ENCODE results near the gene SIAH2. TPM values are rescaled to one million over a fixed set of nuclear protein-coding genes. Genes with fewer than 3 reads are reported as not detected.
A peak's percentile ranks its signal among the peaks of the same experiment; 100 is the strongest.

Gene SIAH2
- polyA plus RNA-seq, 3 donors: 24.6 to 43.5 (median 28.2) TPM

DNA sequence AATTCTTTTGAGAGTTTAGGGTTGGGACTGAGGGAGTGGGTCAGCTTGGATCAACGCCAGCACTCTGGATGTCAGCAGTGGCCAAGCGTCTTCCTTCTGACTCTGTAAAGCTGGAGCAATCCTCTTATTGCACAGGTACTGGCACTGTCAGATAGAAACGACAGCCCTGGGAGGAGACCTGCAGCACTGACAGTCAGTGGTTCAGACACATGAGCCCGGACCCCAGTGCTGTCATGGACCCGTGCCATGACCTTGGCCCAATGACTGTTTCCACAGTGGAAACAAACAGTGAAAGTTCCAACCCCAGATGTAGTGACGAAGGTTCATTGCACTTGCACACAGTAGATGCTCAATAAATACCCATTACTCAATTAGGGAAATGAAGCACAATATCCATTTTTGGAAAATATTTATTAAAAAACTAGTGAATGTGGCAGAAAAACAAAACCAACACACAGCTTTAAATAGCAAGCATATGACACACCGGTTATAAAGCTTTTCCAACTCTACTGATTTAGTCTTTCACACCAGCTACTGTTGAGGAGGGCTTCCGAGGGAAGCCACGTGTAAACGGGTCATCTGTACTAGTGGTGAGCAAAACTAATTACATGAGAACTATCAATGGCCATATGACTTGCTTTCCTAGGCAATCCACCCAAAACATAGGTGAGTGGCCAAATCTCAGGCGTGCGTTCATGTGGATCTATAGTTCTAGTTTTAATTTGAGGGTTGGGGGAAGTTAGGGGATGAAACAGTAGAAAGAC is 22.1 kb downstream of the SIAH2 start:
- no peak overlapping the region for H3K4me3 Mint-ChIP-seq
- H4K20me1 ChIP-seq (ENCODE audit: insufficient read depth, low read length): peaks cover 64% of the 10 kb centered on the region
- intact Hi-C loops (cut with micrococcal nuclease): no loop called here

DNA sequence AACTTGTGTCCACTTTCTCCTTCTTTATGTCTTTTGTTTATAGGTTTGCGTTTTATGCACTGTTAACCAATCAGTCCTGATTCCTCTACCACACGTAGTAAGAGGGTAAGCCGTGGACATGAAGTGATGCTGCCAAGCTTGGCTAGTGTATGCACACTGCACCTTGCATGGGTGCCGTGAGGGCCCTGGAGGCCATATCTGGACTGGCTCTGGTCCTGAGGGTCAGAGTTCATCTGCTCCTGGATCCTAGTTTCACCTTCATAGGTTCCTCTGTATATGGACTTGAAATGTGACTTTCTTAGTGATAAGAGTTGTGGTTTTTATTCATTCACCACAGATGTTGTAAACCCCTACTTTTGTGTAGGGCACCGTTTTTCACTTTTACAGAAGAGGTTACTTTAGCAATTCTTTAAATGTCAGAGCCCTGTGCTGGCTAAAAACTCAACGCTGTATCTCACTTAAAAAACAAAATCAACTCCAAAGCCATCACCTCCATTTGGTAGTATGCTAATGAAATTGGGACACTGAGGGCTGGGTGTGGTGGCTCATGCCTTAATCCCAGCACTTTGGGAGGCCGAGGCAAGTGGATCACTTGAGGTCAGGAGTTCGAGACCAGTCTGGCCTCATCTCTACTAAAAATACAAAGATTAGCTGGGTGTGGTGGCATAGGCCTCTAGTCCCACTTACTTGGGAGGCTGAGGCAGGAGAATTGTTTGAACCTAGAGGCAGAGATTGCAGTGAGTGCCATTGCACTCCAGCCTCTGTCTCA is 22.9 kb downstream of the SIAH2 start:
- no peak overlapping the region for H3K4me2 ChIP-seq (replicated peaks; ENCODE audit: extremely low read depth, low read length, poor library complexity, severe bottlenecking)
- 100% methylated on average over 1 of the region's 8 CpGs for WGBS (ENCODE audit: insufficient coverage)
- intact Hi-C loops (cut with micrococcal nuclease): no loop called here
- Mint-ChIP-seq H3K27me3 (ENCODE audit: low read depth in 3 of 3) (peaks cover 0 to 3% (median 3%) of the 10 kb centered on the region in 3 donors), H3K27ac (peak overlapping the region in 6 of 7 donors; percentile 23 to 85 (median 66)), H3K36me3 (peaks cover 22 to 27% of the 10 kb centered on the region in 2 donors), H3K4me1 (peaks cover 41% of the 10 kb centered on the region), H3K9me3 (no peaks in the 10 kb centered on the region), H3K4me3 (no peak overlapping the region)
- peaks cover 27 to 33% of the 10 kb centered on the region in 2 donors for H3K4me1 ChIP-seq (ENCODE audit: control insufficient read depth in 1 of 2, insufficient read depth in 2 of 2, low read length in 2 of 2)
- H3K79me2 ChIP-seq (ENCODE audit: insufficient read depth, low read length): peaks cover 33% of the 10 kb centered on the region
- no peak overlapping the region for H3K9ac ChIP-seq (ENCODE audit: insufficient read depth, low read length, poor library complexity, severe bottlenecking)
- peaks cover 18 to 30% of the 10 kb centered on the region in 2 donors for H3K36me3 ChIP-seq (replicated peaks in 1 of 2; ENCODE audit: control insufficient read depth in 1 of 2, insufficient read depth in 2 of 2, low read length in 2 of 2)
- TF ChIP-seq, protein P1, sequence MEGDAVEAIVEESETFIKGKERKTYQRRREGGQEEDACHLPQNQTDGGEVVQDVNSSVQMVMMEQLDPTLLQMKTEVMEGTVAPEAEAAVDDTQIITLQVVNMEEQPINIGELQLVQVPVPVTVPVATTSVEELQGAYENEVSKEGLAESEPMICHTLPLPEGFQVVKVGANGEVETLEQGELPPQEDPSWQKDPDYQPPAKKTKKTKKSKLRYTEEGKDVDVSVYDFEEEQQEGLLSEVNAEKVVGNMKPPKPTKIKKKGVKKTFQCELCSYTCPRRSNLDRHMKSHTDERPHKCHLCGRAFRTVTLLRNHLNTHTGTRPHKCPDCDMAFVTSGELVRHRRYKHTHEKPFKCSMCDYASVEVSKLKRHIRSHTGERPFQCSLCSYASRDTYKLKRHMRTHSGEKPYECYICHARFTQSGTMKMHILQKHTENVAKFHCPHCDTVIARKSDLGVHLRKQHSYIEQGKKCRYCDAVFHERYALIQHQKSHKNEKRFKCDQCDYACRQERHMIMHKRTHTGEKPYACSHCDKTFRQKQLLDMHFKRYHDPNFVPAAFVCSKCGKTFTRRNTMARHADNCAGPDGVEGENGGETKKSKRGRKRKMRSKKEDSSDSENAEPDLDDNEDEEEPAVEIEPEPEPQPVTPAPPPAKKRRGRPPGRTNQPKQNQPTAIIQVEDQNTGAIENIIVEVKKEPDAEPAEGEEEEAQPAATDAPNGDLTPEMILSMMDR (IDR thresholded peaks at IDR 0.05): no peak
- no peaks in the 10 kb centered on the region for H3K27me3 ChIP-seq (ENCODE audit: control insufficient read depth in 2 of 2, insufficient read depth in 2 of 2, low read length in 2 of 2)
- DNase-seq: no peak
- H2AFZ ChIP-seq (ENCODE audit: insufficient read depth, low read depth, low read length, poor library complexity, severe bottlenecking): no peak overlapping the region
- no peaks in the 10 kb centered on the region for H3K9me3 ChIP-seq (replicated peaks in 1 of 2; ENCODE audit: control insufficient read depth in 1 of 2, insufficient read depth in 1 of 2, low read length in 2 of 2)
- H4K20me1 ChIP-seq (ENCODE audit: insufficient read depth, low read length): peaks cover 55% of the 10 kb centered on the region
- H3K4me3 ChIP-seq (replicated peaks in 1 of 3; ENCODE audit: low read depth in 2 of 3, low read length in 3 of 3): peak overlapping the region in 1 of 3 experiments; percentile 1
- H3K27ac ChIP-seq (ENCODE audit: low read depth in 1 of 2, low read length in 2 of 2): peak overlapping the region in 1 of 2 donors; percentile 56

More for the DNA sequence above, 22.1 kb downstream of the SIAH2 start:
- Histone ChIP-seq H2AFZ (ENCODE audit: insufficient read depth, low read depth, low read length, poor library complexity, severe bottlenecking) (no peak overlapping the region), H3K4me3 (replicated peaks in 1 of 3; ENCODE audit: low read depth in 2 of 3, low read length in 3 of 3) (no peak overlapping the region), H3K4me2 (replicated peaks; ENCODE audit: extremely low read depth, low read length, poor library complexity, severe bottlenecking) (no peak overlapping the region), H3K36me3 (replicated peaks in 1 of 2; ENCODE audit: control insufficient read depth in 1 of 2, insufficient read depth in 2 of 2, low read length in 2 of 2) (peaks cover 18 to 30% of the 10 kb centered on the region in 2 donors), H3K27me3 (ENCODE audit: control insufficient read depth in 2 of 2, insufficient read depth in 2 of 2, low read length in 2 of 2) (no peaks in the 10 kb centered on the region), H3K4me1 (ENCODE audit: control insufficient read depth in 1 of 2, insufficient read depth in 2 of 2, low read length in 2 of 2) (peaks cover 27 to 33% of the 10 kb centered on the region in 2 donors), H3K9ac (ENCODE audit: insufficient read depth, low read length, poor library complexity, severe bottlenecking) (no peak overlapping the region), H3K27ac (ENCODE audit: low read depth in 1 of 2, low read length in 2 of 2) (no peak overlapping the region), H3K79me2 (ENCODE audit: insufficient read depth, low read length) (peaks cover 42% of the 10 kb centered on the region), H3K9me3 (replicated peaks in 1 of 2; ENCODE audit: control insufficient read depth in 1 of 2, insufficient read depth in 1 of 2, low read length in 2 of 2) (no peaks in the 10 kb centered on the region)
- no peaks in the 10 kb centered on the region for H3K9me3 Mint-ChIP-seq
- DNase-seq: no peak
- TF ChIP-seq, protein P1 (IDR thresholded peaks at IDR 0.05): no peak
- peak overlapping the region in 1 of 7 donors; percentile 2 for H3K27ac Mint-ChIP-seq
- WGBS (ENCODE audit: insufficient coverage): 85% methylated on average over 5 of the region's 12 CpGs
- peaks cover 46% of the 10 kb centered on the region for H3K4me1 Mint-ChIP-seq
- H3K36me3 Mint-ChIP-seq: peaks cover 25 to 32% of the 10 kb centered on the region in 2 donors
- H3K27me3 Mint-ChIP-seq (ENCODE audit: low read depth in 3 of 3): peaks cover 0 to 2% (median 0%) of the 10 kb centered on the region in 3 donors

All from CD14-positive monocyte (primary cell).